A204.1 (cell line): ENCODE results near the gene RPS19BP1.

ENCODE experiments used
- FAIRE-seq: peaks from 2 replicates; lab custom pipeline; 2012; peaks lifted over from hg19 to GRCh38; lab: Jason Lieb, UNC

RPS19BP1 gene

DNA sequence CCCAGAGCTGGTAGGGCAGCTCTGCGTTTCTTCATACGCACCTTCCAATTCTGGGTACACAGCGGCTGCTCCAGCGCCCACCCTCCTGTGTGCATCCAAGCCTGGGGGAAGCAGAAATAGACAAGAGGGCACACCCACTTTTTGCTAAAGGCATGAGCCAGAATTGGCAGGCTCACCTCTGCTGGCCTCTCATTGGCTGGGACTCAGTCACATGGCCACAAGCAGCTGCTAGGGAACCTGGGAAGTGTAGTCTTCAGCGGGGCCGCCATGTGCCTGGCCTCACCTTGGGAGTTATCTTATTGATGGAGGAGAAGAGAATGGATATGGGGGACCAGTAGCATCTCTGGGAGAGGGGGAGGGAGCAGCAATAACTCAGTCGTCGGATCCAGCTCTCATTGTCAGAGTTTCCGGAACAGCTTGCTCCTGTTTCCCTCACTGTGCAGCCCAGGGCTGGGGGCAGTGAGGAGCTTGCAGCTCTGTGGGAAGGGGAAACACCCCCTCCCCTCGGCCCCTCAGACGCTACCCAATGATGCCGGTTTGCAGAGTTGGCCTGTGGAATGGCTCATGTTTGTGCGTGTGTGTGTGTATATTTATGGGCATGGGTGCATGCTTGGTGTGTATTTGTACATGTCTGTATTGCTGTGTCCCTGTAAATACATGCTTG, 42.3 kb downstream of the RPS19BP1 start:
- no peak for FAIRE-seq

DNA sequence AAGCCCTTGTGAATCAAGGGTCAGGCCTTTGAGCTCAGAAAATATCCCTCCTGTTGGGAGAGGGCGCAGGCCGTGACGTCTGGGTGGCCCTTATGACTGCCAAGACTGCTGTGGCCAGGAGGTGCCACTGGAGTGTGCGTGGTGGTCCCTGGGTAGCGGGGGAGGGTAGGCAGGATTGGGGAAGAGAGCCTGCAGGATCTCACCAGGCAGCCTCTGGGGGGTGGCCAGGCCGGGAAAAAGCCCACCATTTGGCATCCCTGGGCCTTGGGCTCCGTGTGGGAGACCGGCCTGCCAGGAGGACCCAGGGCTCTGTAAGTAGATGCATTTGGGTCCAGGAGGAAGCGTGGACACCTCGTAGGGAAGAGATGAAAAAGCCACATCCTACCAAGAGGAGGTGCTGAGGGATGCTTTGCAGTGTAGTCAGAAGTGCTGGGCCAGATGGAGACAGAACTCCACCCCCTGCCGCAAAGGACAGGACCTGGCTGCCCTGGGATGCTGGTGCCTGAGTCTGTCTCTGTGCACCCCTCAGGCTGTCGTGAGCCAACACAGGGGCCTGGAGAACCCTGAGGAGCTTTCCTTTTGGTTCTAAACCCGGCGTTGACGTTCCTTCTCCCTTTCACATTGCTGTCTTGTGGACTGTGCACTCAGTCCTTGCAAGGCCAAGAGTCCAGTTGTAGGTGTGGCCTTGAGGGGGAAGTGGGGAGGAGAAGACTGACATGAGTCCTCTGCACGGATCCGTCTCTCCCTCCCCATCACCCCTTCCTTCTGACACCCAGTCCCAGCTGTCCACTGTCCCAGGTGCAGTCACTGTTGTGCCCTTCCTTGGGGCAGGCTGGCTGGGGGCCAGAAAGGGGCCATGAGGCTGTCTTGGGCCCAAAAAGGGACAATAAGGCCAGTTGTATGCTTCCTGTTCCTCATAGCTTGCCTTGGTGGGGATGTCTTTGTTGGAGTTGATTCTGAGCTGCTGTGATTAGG, 43.2 kb downstream of the RPS19BP1 start:
- FAIRE-seq = no peak

DNA sequence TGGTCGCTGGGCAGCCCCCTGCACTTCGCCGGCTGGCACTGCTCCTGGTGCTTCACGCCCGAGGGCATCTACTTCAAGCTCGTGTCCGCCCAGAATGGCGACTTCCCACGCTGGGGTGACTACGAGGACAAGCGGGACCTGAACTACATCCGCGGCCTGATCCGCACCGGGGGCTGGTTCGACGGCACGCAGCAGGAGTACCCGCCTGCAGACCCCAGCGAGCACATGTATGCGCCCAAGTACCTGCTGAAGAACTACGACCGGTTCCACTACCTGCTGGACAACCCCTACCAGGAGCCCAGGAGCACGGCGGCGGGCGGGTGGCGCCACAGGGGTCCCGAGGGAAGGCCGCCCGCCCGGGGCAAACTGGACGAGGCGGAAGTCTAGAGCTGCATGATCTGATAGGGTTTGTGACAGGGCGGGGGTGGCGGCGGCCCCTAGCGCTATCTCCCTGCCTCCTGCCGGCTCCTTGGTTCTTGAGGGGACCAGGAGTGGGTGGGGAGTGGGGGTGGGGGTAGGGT, 43.9 kb downstream of the RPS19BP1 start:
- FAIRE-seq = no peak

DNA sequence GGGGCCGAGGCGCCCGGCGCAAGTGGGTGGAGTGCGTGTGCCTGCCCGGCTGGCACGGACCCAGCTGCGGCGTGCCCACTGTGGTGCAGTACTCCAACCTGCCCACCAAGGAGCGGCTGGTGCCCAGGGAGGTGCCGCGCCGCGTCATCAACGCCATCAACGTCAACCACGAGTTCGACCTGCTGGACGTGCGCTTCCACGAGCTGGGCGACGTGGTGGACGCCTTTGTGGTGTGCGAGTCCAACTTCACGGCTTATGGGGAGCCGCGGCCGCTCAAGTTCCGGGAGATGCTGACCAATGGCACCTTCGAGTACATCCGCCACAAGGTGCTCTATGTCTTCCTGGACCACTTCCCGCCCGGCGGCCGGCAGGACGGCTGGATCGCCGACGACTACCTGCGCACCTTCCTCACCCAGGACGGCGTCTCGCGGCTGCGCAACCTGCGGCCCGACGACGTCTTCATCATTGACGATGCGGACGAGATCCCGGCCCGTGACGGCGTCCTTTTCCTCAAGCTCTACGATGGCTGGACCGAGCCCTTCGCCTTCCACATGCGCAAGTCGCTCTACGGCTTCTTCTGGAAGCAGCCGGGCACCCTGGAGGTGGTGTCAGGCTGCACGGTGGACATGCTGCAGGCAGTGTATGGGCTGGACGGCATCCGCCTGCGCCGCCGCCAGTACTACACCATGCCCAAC, 44.6 kb downstream of the RPS19BP1 start:
- no peak for FAIRE-seq

DNA sequence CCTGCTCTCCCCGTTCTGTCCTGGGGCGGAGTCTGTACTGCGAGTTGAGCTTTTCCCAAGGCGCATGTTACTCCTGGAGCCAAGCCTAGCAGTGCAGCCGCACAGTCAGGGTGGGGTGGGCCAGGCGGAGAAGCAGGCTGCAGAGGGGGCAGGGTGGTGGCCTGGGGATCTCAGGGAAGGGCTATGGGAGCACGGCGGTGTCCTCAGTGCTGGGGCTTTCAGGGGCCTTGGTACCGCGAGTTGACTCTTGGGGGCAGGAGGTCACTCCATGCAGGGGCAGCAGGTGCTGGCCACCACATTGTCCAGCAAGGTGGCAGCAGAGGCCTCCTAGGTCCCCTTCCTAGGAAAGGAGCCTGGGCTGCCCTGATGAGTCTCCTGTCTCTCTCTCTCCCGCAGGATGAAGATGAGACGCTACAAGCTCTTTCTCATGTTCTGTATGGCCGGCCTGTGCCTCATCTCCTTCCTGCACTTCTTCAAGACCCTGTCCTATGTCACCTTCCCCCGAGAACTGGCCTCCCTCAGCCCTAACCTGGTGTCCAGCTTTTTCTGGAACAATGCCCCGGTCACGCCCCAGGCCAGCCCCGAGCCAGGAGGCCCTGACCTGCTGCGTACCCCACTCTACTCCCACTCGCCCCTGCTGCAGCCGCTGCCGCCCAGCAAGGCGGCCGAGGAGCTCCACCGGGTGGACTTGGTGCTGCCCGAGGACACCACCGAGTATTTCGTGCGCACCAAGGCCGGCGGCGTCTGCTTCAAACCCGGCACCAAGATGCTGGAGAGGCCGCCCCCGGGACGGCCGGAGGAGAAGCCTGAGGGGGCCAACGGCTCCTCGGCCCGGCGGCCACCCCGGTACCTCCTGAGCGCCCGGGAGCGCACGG, 45.4 kb downstream of the RPS19BP1 start:
- FAIRE-seq = no peak

DNA sequence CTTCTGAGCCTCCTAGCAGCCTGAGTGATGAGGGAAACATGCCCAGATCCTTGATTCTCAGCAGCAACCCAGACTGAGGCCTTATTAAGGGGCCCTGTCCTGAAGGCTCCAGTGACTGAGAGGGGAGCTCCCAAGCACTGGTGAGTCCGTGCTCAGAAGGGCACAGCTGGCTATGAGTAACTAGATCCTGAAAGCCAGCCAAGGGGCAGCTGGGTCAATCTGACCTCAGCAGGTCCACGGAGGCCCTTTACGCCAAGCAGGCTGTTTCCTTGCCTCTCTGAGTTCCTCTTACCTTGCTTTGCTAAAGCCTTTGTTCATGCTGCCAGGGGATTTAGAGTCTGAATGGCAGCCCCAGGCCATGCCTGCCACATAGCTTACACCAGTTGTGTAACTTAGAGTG, 49.8 kb downstream of the RPS19BP1 start:
- no peak for FAIRE-seq

DNA sequence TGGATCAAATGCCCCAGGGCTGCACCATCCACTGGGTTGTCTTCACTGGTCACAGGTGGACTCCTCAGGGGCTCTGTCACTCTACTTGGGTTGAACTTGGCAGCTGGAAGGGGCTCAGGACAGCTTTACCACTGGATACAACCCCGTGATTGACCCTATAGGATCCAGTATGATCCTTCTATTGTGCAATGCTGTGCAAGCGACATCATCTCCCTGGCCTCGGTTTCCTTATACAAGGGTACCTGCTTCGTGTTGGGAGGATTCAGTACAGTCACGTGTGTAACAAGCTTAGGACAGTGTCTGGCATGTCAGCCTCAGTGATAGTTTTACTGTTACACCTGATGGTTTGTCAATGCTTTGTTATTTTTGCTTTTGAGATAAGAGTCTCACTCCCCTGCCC, 51.0 kb downstream of the RPS19BP1 start:
- FAIRE-seq = no peak

DNA sequence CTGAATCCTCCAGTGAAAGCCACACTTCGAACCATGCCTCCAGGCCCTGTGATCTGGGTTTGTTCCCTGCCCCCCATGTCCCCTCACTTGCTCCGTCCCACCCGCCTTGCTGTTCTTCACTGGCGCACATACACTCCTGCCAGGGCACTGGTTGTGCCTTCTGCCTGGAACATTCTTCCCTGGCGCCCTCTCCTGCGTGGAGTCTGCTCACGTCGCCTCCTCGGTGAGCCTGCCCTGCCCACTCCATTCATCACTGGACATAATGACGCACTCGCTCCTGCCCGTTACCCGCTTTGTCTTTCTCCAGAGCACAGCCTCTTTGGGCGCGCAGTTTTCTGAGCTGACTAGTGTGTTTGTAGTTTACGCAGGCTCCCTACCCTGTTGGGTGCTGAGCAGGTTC, 51.5 kb downstream of the RPS19BP1 start:
- FAIRE-seq = no peak

DNA sequence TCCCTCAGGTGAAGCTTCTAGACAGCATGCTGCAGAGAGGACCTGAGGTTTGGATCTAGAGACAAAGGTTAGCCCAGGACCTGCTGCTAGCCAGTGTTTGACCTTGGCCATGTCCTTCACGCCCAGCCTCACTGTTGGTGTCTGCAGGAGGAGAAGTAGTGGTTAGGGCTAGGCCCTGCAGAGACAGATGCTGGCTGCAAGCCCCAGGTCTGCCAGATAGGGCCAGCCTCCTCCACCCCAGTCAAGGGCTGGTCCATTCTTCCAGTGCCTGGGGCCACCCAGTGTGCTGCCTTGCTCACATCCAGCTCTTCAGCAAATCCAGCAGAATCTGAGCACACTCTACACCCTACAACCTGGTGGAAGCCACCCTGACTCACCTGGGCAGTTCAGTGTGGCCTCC, 52.0 kb downstream of the RPS19BP1 start:
- FAIRE-seq = no peak

DNA sequence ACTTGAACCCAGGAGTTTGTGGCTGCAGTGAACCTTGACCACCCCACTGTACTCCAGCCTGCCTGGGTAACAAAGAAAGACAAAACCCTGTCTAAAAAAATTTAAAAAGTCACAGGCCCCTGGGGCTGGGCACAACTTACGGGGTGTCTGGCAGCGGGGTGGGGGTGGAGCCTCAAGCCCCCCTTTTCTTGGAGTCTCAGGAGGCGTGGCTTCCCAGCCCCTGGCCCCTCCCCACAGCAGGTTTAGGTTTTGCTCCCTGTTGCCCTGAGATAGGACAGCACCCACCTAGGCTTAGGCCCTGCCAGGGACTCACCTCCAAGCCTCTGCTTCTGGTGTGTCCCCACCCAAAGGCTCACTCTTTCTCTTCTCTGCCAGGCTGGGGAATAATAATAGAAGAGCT, 53.3 kb downstream of the RPS19BP1 start:
- no peak for FAIRE-seq
